Dermis blood vessel endothelial cell (primary cell): ENCODE measurements around the gene SYTL3. TPM values are rescaled to one million over a fixed set of nuclear protein-coding genes. Genes with fewer than 3 reads are reported as not detected.
"Not testable (repeated sequence)": the region's sequence is repeated elsewhere in the genome, so short reads cannot be mapped to it uniquely, and the experiment has no call there.

Source experiments
- DNase-seq: peaks from one replicate; pipeline ENCODE4 v3.0.0; 2010
- total RNA-seq: library from RNA; depleted of rRNA; stranded (reverse); fragments of >200 nt; gene quantifications from 2 replicates; pipeline ENCODE4 v1.2.3, GENCODE V29; 2014

Gene SYTL3
- total RNA-seq, 1 donor from 2014 or later: 0.85 TPM

DNA sequence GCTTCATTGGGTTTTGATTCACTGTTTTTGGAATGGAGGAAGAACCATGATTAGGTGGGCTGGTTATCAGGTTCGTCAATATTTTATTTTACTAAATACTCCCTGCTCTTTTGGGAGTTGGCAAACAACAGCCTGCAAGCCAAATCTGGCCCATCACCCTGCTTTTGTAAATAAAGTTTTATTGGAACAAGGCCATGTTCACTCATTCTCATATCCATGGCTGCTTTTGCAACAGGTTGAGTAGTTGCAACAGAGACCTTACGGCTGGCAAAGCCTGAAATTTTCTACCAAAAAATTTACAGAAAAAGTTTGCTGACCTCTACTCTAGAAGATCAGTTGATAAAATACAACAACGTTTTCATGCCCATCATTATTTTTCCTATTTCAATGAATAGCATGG is 45.1 kb downstream of the SYTL3 start:
- DNase-seq: no peak

DNA sequence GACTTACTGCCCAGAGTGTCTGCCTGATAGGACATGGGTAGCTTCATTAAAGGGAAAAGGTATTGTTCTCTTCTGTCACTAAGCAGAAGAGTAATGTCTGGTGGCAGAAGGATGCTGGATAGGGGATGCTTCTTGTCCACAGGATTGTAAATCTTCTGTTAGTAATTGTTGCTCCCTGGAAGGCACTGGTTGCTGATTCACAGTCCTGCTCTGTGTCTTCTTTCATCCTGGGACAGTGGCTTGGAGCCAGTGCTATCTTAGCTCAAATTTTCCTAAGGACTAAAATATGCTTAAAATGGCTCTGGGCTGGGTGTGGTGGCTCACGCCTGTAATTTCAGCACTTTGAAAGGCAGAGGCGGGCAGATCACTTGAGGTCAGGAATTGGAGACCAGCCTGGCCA is 48.0 kb downstream of the SYTL3 start:
- no peak for DNase-seq

DNA sequence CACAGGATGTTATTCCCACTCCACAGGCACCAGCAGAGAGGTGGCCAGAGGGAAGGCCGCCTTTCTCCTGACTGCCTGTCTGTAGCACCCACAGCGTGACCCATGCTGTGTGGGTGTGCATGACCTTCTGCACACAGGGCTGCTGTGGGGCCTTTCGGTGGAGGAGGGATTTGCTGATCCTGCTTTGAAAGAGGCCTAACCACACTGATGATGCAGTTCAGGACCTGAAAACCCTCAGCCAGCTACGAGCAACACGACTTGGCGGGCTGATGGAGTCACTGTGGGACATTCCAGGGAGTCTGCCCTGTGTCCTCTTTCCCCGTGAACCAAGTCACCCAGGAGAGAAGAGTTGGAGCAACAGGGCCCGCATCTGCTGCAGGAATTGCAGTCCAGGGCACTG is 49.1 kb downstream of the SYTL3 start:
- DNase-seq: no peak

DNA sequence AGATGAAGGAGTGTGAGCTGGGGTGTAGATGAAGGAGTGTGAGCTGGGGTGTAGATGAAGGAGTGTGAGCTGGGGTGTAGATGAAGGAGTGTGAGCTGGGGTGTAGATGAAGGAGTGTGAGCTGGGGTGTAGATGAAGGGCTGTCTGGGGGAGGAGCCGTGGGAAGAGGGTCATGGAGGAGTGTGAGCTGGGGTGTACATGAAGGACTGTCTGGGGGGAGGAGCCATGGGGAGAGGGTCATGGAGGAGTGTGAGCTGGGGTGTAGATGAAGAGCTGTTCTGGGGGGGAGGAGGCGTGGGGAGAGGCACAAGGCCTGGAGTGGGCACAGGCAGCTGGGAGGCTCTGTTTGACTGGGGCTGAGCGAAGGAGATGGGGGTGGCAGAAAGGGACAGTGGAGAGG is 51.4 kb downstream of the SYTL3 start:
- not testable (repeated sequence) for DNase-seq

DNA sequence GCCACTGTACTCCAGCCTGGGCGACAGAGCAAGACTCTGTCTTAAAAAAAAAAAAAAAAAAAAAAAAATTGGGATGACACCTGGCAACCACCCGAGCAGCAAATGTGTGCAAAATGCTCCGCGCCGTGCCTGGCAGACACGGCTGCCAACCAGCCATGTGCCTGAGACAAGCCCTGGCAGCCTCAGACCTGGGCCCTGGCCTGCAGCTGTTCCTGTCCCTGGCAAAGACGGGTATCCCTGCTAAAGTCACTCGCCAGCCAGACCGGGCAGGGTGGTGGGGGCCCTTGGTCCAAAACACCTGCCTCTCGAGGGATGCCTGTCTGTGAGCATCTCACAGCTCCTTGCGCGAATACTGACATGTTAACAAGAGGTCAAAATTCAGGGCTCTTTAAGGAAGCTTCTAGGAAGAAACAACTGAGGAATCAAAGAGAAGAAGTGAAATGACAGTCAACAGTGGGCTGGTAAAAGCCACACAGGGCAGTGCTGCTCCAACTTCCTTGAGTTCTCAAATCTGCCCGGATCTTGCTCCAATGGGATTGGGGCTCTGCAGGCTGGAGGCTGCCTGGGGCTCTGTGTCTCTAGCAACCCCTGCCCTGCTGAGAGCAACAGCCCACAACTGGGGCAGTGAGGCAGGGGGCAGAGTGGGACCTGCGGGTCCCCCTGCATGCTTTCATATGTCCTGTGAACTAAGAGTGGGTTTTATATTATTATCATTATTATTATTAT is 53.4 kb downstream of the SYTL3 start:
- no peak for DNase-seq

DNA sequence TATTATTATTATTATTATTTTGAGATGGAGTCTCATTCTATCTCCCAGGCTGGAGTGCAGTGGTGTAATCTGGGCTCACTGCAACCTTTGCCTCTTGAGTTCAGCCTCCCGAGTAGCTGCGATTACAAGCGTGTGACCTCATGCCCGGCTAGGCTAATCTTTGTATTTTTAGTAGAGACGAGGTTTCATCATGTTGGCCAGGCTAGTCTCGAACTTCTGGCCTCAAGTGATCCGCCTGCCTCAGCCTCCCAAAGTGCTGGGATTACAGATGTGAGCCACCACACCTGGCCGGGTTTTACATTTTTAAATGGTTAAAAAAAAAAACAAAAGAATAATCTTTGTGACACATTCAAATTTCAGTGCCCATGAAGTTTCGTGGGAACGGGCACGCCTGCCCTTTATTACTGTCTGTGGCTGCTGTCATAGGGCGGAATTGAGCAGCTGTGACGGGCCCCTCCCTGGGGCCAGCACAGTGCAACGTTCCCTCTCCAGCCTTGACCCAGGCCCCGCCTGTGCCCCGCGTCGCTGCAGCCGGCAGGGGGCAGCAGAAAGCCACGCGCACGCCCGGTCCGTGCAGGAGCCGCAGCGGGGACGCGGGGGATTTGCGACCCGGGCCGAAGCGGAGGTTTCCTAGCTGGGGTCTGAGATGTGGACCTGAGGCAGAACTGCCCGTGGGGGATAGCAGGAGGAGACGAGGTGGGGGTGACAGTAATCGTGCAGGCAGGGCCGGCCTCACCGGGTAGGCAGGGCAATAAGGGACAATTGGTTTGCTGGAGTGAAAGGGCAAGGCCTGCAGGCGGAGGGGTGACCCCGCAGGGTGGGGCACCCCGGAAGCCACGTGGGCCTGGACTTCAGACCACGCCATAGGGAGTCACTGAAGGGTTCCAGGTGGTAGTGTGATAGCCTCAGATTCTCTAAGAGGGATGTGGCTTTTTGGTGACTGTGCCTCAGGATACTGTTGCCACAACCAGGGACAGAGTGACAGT is 54.3 kb downstream of the SYTL3 start:
- DNase-seq: peak; percentile 80

DNA sequence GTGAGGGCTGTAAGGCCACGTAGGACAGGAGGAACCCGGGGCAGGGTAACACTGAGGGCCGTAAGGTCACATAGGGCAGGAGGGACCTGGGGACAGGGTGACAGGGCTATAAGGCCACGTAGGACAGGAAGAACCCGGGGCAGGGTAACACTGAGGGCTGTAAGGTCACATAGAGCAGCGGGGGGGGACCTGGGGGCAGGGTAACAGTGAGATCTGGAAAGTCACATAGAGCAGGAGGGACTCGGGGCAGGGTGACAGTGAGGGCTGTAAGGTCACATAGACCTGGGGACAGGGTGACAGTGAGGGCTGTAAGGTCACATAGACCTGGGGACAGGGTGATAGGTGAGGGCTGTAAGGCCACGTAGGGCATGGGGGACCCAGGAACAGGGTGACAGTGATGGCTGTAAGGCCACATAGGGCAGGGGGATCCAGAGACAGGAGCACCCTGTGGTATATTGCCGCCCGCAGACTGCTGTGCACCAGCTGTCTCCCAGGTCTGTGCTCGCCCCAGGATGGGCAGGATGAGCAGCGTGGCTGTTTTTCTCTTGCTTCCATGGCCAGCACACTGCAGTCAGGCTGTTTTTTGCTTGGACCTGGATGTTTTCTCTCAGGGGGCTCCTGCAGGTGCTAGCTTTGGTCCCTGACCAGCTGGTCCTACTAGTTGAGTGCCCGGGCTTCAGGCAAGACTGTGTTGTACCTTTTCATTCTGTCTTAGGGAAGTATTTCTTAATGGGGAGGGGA is 55.7 kb downstream of the SYTL3 start:
- no peak for DNase-seq

DNA sequence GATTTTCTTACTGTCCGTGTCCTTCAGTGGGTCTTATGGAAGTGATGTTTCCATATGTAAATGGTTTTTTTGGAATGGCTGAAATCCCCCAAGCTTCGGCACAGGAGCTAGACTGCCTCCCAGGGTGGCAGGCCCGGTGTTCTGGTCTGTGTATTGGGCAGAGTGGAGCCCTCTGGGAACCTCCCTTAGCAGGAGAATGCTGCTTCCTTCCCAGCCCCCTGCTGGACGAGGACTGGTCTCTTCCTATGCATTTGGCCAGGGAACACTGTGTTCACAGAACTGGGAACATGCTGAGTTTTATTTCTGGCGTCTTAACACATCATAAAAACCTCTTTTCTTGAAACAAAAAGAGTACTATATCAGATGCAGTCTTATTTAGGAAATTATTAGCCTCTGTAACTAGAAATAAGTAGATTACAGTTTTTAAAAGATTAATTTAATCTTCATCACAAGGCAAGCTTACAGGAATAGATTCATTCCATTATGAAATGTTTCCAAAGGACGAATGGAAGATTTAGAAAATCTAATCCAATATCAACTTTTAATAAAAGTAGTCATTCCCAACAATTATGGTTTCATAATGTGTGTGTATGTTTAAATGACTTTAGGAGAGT is 56.6 kb downstream of the SYTL3 start:
- peak; percentile 72 for DNase-seq

DNA sequence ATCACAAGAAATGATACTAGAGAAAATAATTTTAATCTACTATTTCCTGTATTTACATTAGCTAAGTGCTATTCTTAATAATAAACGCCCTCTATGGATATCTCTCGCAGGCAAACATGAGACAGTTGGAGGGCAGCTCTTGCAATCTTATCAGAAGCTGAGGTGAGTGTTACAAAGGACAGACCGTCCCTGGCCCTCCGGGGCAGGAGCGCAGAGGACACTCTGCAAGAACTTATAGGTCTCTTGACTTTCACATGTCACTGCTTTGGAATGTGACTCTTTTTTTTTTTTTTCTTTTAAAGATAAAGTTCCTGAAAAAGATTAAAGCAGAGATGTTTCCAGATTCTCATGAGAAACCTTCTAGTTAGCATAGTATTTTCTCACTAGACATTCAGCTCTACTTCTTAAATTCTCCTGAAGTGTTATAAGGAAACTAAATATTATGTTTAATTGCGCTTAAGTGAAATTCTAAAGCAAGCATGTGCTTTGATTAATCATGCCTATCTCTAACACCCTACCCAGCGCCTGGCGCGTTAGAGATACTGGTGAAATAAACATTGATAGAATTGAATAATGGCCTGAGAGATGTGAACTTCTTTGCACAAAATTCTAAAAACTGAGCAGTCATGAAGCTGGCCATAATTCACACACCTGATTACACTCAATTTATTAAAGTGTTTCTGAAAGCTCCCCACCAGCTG is 57.4 kb downstream of the SYTL3 start:
- peak; percentile 50 for DNase-seq

DNA sequence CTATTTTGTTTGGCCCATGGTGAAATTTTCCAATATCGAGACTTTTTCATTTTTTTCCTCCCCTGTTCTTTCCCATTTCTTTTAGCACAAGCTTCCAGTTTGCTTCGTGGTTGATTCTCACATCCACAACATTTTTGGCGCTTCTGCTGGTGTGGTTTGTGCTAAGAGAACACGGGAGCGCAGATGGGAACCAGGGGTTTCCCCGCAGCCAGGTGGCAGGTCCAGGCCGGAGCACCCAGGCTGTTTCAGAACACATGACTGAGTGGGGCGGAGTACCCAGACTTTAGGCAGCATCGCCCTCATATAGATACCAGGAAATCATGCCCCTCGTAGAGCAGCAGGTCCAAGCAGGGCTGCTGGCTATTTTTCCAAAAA is 58.0 kb downstream of the SYTL3 start:
- DNase-seq: no peak

DNA sequence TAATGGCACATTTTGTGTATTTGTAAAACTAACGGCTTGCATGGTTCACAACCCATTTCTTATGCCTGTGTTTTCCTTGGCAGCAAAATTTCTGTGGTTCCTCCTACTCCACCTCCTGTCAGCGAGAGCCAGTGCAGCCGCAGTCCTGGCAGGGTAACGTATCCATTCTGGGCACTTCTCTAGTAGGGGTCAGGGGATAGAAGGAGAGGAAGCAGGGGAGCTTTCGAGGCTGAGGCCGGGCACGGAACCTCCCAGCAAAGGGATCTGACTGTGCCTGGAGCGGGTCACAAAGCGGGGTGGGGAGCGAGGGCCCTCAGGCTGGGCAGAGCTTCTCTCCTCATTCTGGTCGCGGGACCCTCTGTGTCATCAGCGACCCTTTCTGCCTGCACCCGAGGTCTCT is 58.4 kb downstream of the SYTL3 start:
- peak; percentile 26 for DNase-seq

DNA sequence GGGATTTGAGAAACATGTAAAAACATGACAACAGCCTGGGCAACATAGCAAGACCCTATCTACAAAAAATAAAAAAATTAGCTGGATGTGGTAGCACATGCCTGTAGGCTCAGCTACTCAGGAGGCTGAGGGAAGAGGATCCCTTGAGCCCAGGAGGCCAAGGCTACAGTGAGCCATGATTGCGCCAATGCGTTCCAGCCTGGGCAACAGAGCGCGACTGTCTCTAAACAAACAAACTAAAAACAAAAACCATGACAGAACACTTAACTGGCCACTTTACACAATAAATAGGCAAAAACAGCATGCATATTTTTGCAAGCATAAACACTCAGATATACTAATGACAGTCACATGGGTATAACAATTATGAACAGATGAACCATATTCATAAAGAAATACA is 60.0 kb downstream of the SYTL3 start:
- no peak for DNase-seq

DNA sequence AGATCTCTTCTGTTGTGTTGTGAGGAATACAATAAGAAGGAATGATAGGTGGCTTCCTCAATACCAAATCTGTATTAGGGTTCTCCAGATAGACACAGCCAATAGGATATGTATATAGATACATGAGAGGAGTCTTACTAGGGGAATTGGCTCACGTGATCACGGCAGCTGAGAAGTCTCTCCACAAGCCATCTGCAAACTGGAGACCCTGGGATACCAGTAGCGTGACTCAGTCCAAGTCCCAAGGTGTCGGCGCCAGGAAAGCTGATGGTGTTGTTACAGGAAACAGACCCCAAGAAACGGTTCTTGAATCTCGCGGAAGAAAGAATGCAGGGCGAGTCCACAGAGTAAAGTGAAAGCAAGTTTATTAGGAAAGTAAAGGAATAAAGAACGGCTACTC is 61.4 kb downstream of the SYTL3 start:
- peak; percentile 11 for DNase-seq

DNA sequence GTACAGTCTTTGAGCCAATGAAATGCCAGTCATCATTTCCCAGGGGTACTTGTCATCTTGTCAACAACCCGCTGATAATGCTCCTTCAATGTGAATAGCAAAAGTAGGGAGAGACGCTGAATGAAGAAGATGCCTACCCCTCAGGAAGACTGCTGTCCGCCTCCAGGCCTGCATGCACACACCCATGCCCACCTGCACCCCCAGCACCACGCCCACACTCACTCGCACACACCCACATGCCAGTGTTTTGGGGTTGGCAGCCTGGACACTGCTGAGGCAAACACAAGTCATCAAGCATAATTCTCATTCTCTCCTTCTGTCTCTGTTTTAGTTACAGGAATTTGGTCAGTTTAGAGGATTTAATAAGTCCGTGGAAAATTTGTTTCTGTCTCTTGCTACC is 63.6 kb downstream of the SYTL3 start:
- no peak for DNase-seq

DNA sequence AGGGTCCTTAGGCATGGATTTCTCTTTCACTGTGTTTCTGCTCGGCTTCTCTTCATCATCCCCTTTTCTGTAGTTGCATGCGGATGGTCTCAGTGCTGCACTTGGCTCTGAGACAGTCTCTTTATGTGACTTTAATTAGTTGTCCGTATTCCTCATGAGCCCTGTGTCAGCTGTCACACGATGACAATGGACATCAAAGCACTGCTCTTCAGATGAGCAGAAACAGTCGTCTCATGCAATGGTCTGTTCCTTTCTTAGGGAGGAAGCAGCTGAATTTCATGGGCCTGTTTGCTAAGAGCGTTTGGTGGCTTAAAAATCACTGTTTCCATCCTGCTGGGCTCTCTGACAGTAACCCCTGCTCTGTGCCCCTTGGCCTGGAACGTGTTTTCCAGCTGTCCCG is 64.9 kb downstream of the SYTL3 start:
- no peak for DNase-seq

DNA sequence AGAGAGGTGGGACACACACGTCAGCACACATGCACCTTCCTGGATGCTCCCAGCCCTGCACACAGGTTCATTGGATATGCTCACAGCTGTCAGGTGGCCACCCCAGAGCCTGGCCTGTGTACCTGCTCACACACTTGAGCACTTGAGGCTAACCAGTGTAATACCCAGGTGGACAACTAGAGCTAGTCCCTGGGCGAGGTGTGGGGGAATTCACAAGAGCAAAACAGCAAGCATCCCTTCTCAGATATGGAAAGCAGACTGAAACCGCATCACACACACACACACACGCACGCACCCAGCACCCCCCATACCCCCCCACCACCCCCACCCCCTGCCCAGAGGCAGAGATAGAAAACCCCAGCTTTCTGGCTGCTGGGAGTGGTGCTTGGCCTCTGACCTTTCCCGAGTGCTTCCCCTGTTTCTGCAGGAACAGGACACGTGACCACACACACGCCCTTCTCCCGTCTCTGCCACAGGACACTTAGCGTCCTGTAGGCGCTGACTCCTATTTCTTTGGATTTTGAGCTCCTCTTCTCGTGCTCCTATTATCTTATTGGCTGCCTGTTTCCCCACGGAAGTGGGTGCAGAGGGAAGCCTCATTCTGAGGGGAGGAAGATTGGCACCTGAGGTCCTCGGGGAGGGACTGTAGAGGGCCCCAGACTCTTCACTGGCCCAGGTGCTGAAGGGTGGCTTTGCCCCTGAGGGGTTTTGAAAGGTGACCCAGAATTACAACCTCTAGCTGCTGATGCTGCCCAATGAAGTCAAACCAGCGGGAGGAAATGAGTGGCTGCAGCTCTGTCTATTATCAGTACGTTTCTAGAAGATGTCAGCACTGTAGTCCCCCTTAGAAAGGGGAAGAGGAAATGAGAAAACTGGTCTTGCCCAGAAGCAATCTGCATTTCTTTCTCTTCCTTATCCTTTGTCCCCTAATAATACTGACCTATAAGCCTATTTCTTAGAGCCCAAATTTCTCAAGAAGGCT is 65.8 kb downstream of the SYTL3 start:
- no peak for DNase-seq

DNA sequence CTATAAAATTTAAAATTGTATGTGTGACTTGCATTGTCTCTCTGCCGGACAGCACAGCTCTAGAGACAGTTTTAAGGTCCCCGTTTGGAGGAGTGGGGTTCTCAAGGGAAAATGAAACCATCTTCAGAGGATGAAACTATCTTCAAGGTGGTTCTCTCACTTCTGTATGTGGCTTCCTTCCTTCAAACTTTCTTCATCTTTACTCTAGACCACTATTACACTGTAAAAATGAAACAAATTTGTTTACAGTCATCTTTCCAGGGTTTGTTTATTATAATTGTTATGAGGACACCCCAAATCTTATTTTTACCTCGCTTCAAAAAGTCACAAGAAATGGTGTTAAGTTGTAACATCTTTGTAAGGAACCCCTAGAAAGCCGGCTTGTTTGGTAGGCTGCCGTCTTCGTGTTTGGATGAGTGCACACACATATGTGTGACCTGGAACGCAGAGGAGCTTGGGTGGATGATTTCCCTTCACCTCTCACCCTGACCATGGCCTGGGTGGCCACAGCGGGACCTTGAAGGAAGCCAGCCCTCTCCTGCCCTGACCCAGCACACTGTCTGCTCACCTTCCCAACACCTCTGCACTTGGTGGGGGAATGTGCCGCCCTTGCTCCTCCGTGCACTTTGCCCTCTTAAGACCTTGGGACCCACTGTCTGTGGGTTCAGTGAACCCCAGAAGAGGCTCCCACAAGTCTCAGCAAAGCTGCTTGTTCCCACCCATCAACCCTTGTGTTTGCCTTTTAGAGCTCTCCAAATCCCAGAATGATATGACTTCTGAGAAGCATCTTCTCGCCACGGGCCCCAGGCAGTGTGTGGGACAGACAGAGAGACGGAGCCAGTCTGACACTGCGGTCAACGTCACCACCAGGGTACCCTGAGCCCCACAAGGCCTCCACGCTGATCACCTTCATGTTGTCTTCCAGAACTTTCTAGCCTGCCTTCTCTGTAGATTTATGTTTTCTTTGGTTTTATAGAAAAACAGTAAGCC is 67.8 kb downstream of the SYTL3 start:
- DNase-seq: no peak

DNA sequence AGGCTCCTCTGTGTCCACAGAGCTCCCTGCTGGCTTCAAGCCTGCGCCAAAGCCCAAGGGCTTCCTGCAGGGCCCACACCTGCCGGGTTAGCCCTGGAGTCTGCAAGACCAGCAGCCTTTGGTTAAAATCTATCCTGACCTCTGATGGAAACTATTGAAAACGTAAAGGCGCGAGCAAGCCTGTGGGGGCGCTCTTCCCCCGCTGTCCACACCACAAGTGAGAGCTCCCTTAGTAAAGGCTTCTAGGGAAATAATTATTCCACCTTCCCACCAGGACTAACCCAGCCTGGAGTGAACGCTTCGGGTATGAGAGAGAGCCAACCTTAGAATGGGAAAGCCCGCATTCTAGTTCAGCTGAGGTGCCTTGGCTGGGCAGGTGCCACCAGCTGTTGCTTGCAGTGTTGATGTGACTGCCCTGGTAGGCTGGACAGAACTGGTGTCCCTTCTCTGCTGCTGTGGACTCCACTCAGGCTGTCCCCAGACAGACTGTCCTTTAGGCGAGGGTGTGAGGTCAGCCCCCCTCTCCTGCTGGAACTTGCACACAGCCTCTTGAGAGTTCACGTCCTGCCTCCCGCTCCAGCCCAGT is 68.7 kb downstream of the SYTL3 start:
- DNase-seq: peak; percentile 66

DNA sequence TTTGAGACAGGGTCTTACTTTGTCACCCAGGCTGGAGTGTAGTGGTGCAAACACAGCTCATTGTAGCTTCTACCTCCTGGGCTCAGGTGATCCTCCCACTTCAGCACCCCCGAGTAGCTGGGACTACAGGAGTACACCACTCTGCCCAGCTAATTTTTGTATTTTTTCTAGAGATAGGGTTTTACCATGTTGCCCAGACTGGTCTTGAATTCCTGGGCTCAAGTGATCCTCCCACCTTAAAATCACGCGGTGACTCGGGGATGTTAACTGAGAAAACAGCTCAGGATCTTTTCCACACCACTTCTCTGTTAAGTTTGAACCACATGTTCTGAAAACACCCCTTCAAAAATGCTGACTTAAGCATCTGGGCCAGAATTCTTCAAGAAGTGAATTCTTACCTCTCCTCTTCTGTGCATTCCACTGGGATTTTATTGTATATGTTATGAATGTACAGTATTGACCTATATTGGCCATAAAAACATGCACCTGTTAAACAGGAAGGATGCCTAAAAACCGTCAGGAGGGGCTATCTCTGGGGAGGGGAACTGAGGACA is 72.4 kb downstream of the SYTL3 start:
- no peak for DNase-seq
